HepG2 (cell line): Measurements from ENCODE around the gene STH. TPM values are rescaled to one million over a fixed set of nuclear protein-coding genes. Genes with fewer than 3 reads are reported as not detected.
A peak's percentile ranks its signal among the peaks of the same experiment; 100 is the strongest.

Experiments used
- ARID2 ChIP-seq: sonication (generic); formaldehyde crosslinking; IDR thresholded peaks from 2 replicates; pipeline ENCODE4 v1.8.1; 2022; ENCODE audit warnings: mild to moderate bottlenecking, missing genetic modification reagents, borderline replicate concordance
- CBX1 ChIP-seq: IDR thresholded peaks from one replicate; pipeline ENCODE4 v1.6.1; 2016; ENCODE audit warnings: antibody characterized with exemption, low read depth
- CBX2 ChIP-seq, 2 experiments: fragments of 200-600 bp in 1 of 2; sonication (generic); formaldehyde crosslinking in 1 of 2; IDR thresholded peaks; 2 replicates each; pipeline versions ENCODE4 v1.7.0 to v1.8.1; 2018 to 2022; ENCODE audit warnings: low read depth in 2 of 2, low read length in 1 of 2, mild to moderate bottlenecking in 1 of 2, missing genetic modification reagents in 1 of 2
- CHD4 ChIP-seq: fragments of 200-600 bp; sonication (generic); IDR thresholded peaks from 2 replicates; pipeline ENCODE4 v1.7.0; 2017; ENCODE audit warnings: mild to moderate bottlenecking, low read length, borderline replicate concordance
- EP300 ChIP-seq, 3 experiments: sonication (generic) in 1 of 3; formaldehyde crosslinking in 1 of 3; IDR thresholded peaks; 2 replicates each; pipeline versions ENCODE4 v1.5.1 to v1.6.1; 2011 to 2020; ENCODE audit warnings: low read depth in 2 of 3, low read length in 2 of 3, borderline replicate concordance in 1 of 3, improper control_type of control experiment in 1 of 3, mild to moderate bottlenecking in 1 of 3, missing genetic modification reagents in 1 of 3, moderate library complexity in 1 of 3
- FOXP1 ChIP-seq, 2 experiments: fragments of 450-650 bp in 1 of 2; IDR thresholded peaks; 2 replicates each; pipeline ENCODE4 v1.6.1; 2017 to 2018; ENCODE audit warnings: antibody characterized with exemption in 1 of 2
- NFATC3 ChIP-seq: sonication (generic); formaldehyde crosslinking; IDR thresholded peaks from 2 replicates; pipeline ENCODE4 v1.5.1; 2020; ENCODE audit warnings: mild to moderate bottlenecking, missing genetic modification reagents
- SMYD3 ChIP-seq: sonication (generic); formaldehyde crosslinking; IDR thresholded peaks from 2 replicates; pipeline ENCODE4 v1.8.1; 2023; ENCODE audit warnings: mild to moderate bottlenecking, missing genetic modification reagents
- SOX13 ChIP-seq, 3 experiments: fragments of 450-650 bp in 1 of 3; sonication (generic) in 1 of 3; formaldehyde crosslinking in 1 of 3; IDR thresholded peaks in 2 of 3; conservative IDR thresholded peaks in 1 of 3; 2 replicates each; pipeline versions ENCODE4 v1.5.0 to v1.6.1; 2016 to 2020; ENCODE audit warnings: antibody characterized with exemption in 1 of 3, mild to moderate bottlenecking in 1 of 3, missing compliant biosample characterization in 1 of 3, missing genetic modification reagents in 1 of 3, moderate library complexity in 1 of 3
- YEATS4 ChIP-seq: sonication (generic); formaldehyde crosslinking; IDR thresholded peaks from 2 replicates; pipeline ENCODE4 v1.4.0; 2020; ENCODE audit warnings: missing genetic modification reagents, borderline replicate concordance
- ZGPAT ChIP-seq: IDR thresholded peaks from 2 replicates; pipeline ENCODE4 v1.6.1; 2016; ENCODE audit warnings: mild to moderate bottlenecking
- ZNF20 ChIP-seq: sonication (generic); formaldehyde crosslinking; IDR thresholded peaks from 2 replicates; pipeline ENCODE4 v1.4.0; 2020; ENCODE audit warnings: mild to moderate bottlenecking, moderate library complexity, missing genetic modification reagents
- ZNF777 ChIP-seq: sonication (generic); formaldehyde crosslinking; IDR thresholded peaks from 2 replicates; pipeline ENCODE4 v1.4.0; 2020; ENCODE audit warnings: missing genetic modification reagents
- ZNF879 ChIP-seq: sonication (generic); formaldehyde crosslinking; IDR thresholded peaks from 2 replicates; pipeline ENCODE4 v1.8.1; 2023; ENCODE audit warnings: missing genetic modification reagents
- ZNF891 ChIP-seq: sonication (generic); formaldehyde crosslinking; IDR thresholded peaks from 2 replicates; pipeline ENCODE4 v1.5.0; 2020; ENCODE audit warnings: mild to moderate bottlenecking, missing genetic modification reagents
- polyA plus RNA-seq, 8 experiments: library from polyadenylated mRNA; depleted of rRNA in 3 of 8; stranded (reverse) in 7 of 8; unstranded in 1 of 8; fragments of >200 nt; fragmentation: Illumina TruSeq in 4 of 8; extraction: Trizol in 4 of 8; gene quantifications; 2 replicates each; pipeline versions ENCODE4 v1.2.1 to v1.2.3, GENCODE V29; 2011 to 2016; ENCODE audit warnings: low read depth in 4 of 8, missing spikeins in 1 of 8, mixed read lengths in 1 of 8; ENCODE audit not compliant: insufficient read depth in 1 of 8
- total RNA-seq, 5 experiments: library from RNA; depleted of rRNA; stranded (reverse); fragments of >200 nt; fragmentation: Illumina TruSeq; extraction: Trizol; gene quantifications; 2 replicates each; pipeline ENCODE4 v1.2.3, GENCODE V29; 2016; ENCODE audit warnings: low read depth in 1 of 5
- TF ChIP-seq, protein P1 (sequence below): sonication (generic); formaldehyde crosslinking; IDR thresholded peaks from 2 replicates; pipeline ENCODE4 v1.4.0; 2020; ENCODE audit warnings: missing genetic modification reagents, mild to moderate bottlenecking, borderline replicate concordance
- TF ChIP-seq, protein P2 (sequence below): IDR thresholded peaks from 2 replicates; pipeline ENCODE4 v1.6.1; 2016; ENCODE audit warnings: missing compliant biosample characterization, missing genetic modification reagents, borderline replicate concordance

Gene STH
- total and polyA plus RNA-seq, 2 of the 13 experiments (the other 11 are each of a cell fraction or from before 2014, with no cell fraction given): not detected

GRCh38 chr17:46003907-46004748 is 5.1 kb downstream of the STH start (continued):
- no peak for TF ChIP-seq CBX2 (IDR thresholded peaks at IDR 0.05; ENCODE audit: low read depth, low read length)
- TF ChIP-seq CBX2 (CRISPR knock-in tag; IDR thresholded peaks at IDR 0.05; ENCODE audit: low read depth): no peak
- TF ChIP-seq ZNF20 (CRISPR knock-in tag): no peak
- TF ChIP-seq FOXP1 (IDR thresholded peaks at IDR 0.05): no peak
- no peak; the same call in 1 of the 2 replicates for TF ChIP-seq FOXP1 (CRISPR knock-in tag; IDR thresholded peaks at IDR 0.05)
- TF ChIP-seq, protein P1, sequence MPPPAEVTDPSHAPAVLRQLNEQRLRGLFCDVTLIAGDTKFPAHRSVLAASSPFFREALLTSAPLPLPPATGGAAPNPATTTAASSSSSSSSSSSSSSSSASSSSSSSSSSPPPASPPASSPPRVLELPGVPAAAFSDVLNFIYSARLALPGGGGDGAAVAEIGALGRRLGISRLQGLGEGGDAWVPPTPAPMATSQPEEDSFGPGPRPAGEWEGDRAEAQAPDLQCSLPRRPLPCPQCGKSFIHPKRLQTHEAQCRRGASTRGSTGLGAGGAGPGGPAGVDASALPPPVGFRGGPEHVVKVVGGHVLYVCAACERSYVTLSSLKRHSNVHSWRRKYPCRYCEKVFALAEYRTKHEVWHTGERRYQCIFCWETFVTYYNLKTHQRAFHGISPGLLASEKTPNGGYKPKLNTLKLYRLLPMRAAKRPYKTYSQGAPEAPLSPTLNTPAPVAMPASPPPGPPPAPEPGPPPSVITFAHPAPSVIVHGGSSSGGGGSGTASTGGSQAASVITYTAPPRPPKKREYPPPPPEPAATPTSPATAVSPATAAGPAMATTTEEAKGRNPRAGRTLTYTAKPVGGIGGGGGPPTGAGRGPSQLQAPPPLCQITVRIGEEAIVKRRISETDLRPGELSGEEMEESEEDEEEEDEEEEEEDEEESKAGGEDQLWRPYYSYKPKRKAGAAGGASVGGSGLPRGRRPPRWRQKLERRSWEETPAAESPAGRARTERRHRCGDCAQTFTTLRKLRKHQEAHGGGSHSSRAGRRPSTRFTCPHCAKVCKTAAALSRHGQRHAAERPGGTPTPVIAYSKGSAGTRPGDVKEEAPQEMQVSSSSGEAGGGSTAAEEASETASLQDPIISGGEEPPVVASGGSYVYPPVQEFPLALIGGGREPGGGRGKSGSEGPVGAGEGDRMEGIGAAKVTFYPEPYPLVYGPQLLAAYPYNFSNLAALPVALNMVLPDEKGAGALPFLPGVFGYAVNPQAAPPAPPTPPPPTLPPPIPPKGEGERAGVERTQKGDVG: 0 out of 2 replicates have a peak, but pooled peaks have one; percentile 78
- TF ChIP-seq, protein P2, sequence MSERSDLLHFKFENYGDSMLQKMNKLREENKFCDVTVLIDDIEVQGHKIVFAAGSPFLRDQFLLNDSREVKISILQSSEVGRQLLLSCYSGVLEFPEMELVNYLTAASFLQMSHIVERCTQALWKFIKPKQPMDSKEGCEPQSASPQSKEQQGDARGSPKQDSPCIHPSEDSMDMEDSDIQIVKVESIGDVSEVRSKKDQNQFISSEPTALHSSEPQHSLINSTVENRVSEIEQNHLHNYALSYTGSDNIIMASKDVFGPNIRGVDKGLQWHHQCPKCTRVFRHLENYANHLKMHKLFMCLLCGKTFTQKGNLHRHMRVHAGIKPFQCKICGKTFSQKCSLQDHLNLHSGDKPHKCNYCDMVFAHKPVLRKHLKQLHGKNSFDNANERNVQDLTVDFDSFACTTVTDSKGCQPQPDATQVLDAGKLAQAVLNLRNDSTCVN: no peak; the same call in 1 of the 2 replicates
- no peak for TF ChIP-seq NFATC3 (CRISPR knock-in tag)
- TF ChIP-seq EP300 (IDR thresholded peaks at IDR 0.05; ENCODE audit: low read depth in 2 of 2, low read length in 2 of 2): peak in 1 of 2 experiments; percentile 77; a peak in 2 of 4 replicates
- 0 out of 2 replicates have a peak, but pooled peaks have one; percentile 29 for TF ChIP-seq EP300 (CRISPR knock-in tag; IDR thresholded peaks at IDR 0.05; ENCODE audit: borderline replicate concordance)
- TF ChIP-seq ZNF777 (CRISPR knock-in tag): 0 out of 2 replicates have a peak, but pooled peaks have one; percentile 35
- TF ChIP-seq CBX1: no peak
- 0 out of 2 replicates have a peak, but pooled peaks have one; percentile 65 for TF ChIP-seq ARID2
- peak; percentile 39; the same call in 1 of the 2 replicates for TF ChIP-seq YEATS4
- TF ChIP-seq CHD4: peak; percentile 87
- TF ChIP-seq ZNF891 (CRISPR knock-in tag): peak; percentile 72; the same call in 1 of the 2 replicates
- peak; percentile 50; the same call in 1 of the 2 replicates for TF ChIP-seq SOX13 (IDR thresholded peaks at IDR 0.05)
- peak in 1 of 2 experiments; percentile 56; a peak in 1 of 4 replicates for TF ChIP-seq SOX13 (CRISPR knock-in tag; conservative IDR thresholded peaks at IDR 0.05 in 1 of 2, IDR thresholded peaks at IDR 0.05 in 1 of 2)
- 0 out of 2 replicates have a peak, but pooled peaks have one; percentile 41 for TF ChIP-seq ZNF879 (CRISPR knock-in tag)
- peak; percentile 82; the same call in 1 of the 2 replicates for TF ChIP-seq SMYD3 (CRISPR knock-in tag)
- TF ChIP-seq ZGPAT (CRISPR knock-in tag): peak; percentile 72
